NOMO-1 treated with dmso at 0.1 percent for 144 hours (cell line): ENCODE data around the gene TMCC1.
"Not testable (repeated sequence)": the region's sequence is repeated elsewhere in the genome, so short reads cannot be mapped to it uniquely, and the experiment has no call there.

Experiments used
- DNase-seq: peaks from one replicate; lab custom pipeline; 2025; ENCODE audit not compliant: unreplicated experiment; lab: John Stamatoyannopoulos, UW

TMCC1 gene

GRCh38 chr3:129689036-129689435, 204.5 kb downstream of the TMCC1 start:
- DNase-seq = no peak

GRCh38 chr3:129688271-129688895, 205.1 kb downstream of the TMCC1 start:
- DNase-seq = no peak

GRCh38 chr3:129687586-129688125, 205.9 kb downstream of the TMCC1 start:
- no peak for DNase-seq

GRCh38 chr3:129686941-129687340, 206.6 kb downstream of the TMCC1 start:
- no peak for DNase-seq

- DNase-seq = no peak
Observed at GRCh38 chr3:129684270-129684669, 209.2 kb downstream of the TMCC1 start.

GRCh38 chr3:129683201-129683600, 210.3 kb downstream of the TMCC1 start:
- DNase-seq = no peak

- DNase-seq = no peak
Observed at GRCh38 chr3:129676985-129677384, 216.5 kb downstream of the TMCC1 start.

GRCh38 chr3:129674798-129675123, 218.8 kb downstream of the TMCC1 start:
- DNase-seq = not testable (repeated sequence)

- DNase-seq = no peak
Observed at GRCh38 chr3:129673897-129674797, 219.4 kb downstream of the TMCC1 start.

- no peak for DNase-seq
Observed at GRCh38 chr3:129673012-129673411, 220.5 kb downstream of the TMCC1 start.

- DNase-seq = no peak
Observed at GRCh38 chr3:129672412-129672811, 221.1 kb downstream of the TMCC1 start.

GRCh38 chr3:129665024-129665768, 228.3 kb downstream of the TMCC1 start:
- DNase-seq = no peak

- no peak for DNase-seq
Observed at GRCh38 chr3:129663930-129664646, 229.4 kb downstream of the TMCC1 start.

- no peak for DNase-seq
Observed at GRCh38 chr3:129663045-129663446, 230.5 kb downstream of the TMCC1 start.

- no peak for DNase-seq
Observed at GRCh38 chr3:129662191-129662608, 231.3 kb downstream of the TMCC1 start.

GRCh38 chr3:129661766-129662165, 231.7 kb downstream of the TMCC1 start:
- DNase-seq = no peak

GRCh38 chr3:129658110-129658843, 235.2 kb downstream of the TMCC1 start:
- DNase-seq = no peak

- DNase-seq = no peak
Observed at GRCh38 chr3:129657261-129658046, 236.1 kb downstream of the TMCC1 start.

GRCh38 chr3:129656659-129657247, 236.8 kb downstream of the TMCC1 start:
- DNase-seq = no peak
